CD4-positive, alpha-beta T cell treated with Interleukin-17A for 1 hour (primary cell): ENCODE data around the gene ZC3H12D.
"Not testable (repeated sequence)": the region's sequence is repeated elsewhere in the genome, so short reads cannot be mapped to it uniquely, and the experiment has no call there.

Experiments
- DNase-seq: peaks from one replicate; pipeline ENCODE4 v3.0.0-alpha.2; 2020

ZC3H12D gene

GRCh38 chr6:149457316-149457884, 27.4 kb downstream of the ZC3H12D start:
- no peak for DNase-seq

- DNase-seq, result no peak
Measured at GRCh38 chr6:149456311-149457021, 28.3 kb downstream of the ZC3H12D start.

- DNase-seq, result no peak
Measured at GRCh38 chr6:149455031-149455732, 29.6 kb downstream of the ZC3H12D start.

GRCh38 chr6:149454346-149454848, 30.4 kb downstream of the ZC3H12D start:
- no peak for DNase-seq

GRCh38 chr6:149453597-149454345, 31.0 kb downstream of the ZC3H12D start:
- DNase-seq, result no peak

- no peak for DNase-seq
Measured at GRCh38 chr6:149452037-149452939, 32.5 kb downstream of the ZC3H12D start.

GRCh38 chr6:149451376-149452036, 33.3 kb downstream of the ZC3H12D start:
- DNase-seq, result no peak

- no peak for DNase-seq
Measured at GRCh38 chr6:149450679-149451375, 34.0 kb downstream of the ZC3H12D start.

GRCh38 chr6:149449831-149450678, 34.8 kb downstream of the ZC3H12D start:
- no peak for DNase-seq

GRCh38 chr6:149448821-149449453, 35.9 kb downstream of the ZC3H12D start:
- DNase-seq, result no peak

GRCh38 chr6:149446791-149447376, 37.9 kb downstream of the ZC3H12D start:
- DNase-seq, result no peak

- no peak for DNase-seq
Measured at GRCh38 chr6:149445573-149445972, 39.2 kb downstream of the ZC3H12D start.

GRCh38 chr6:149445095-149445466, 39.7 kb downstream of the ZC3H12D start:
- no peak for DNase-seq

- DNase-seq, result not testable (repeated sequence)
Measured at GRCh38 chr6:149444360-149445094, 40.3 kb downstream of the ZC3H12D start.

- no peak for DNase-seq
Measured at GRCh38 chr6:149443411-149444181, 41.2 kb downstream of the ZC3H12D start.

GRCh38 chr6:149441740-149442139, 43.1 kb downstream of the ZC3H12D start:
- no peak for DNase-seq
